ENCODE results near the gene SPAG16.

Gene SPAG16

GRCh38 chr2:213649176-213649575 is 364.9 kb downstream of the SPAG16 start (continued):
- no peak for TF ChIP-seq ZNF76 (tag by site-specific recombination; IDR thresholded peaks at IDR 0.05; ENCODE audit: borderline replicate concordance, low read depth)
- TF ChIP-seq ZNF514 (tag by site-specific recombination; IDR thresholded peaks at IDR 0.05) = no peak
- TF ChIP-seq ZNF707 (tag by site-specific recombination; IDR thresholded peaks at IDR 0.05) = no peak
- TF ChIP-seq, protein P1, sequence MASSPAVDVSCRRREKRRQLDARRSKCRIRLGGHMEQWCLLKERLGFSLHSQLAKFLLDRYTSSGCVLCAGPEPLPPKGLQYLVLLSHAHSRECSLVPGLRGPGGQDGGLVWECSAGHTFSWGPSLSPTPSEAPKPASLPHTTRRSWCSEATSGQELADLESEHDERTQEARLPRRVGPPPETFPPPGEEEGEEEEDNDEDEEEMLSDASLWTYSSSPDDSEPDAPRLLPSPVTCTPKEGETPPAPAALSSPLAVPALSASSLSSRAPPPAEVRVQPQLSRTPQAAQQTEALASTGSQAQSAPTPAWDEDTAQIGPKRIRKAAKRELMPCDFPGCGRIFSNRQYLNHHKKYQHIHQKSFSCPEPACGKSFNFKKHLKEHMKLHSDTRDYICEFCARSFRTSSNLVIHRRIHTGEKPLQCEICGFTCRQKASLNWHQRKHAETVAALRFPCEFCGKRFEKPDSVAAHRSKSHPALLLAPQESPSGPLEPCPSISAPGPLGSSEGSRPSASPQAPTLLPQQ (tag by site-specific recombination; IDR thresholded peaks at IDR 0.05) = no peak
- TF ChIP-seq ZNF404 (tag by site-specific recombination; IDR thresholded peaks at IDR 0.05) = no peak
- TF ChIP-seq ZNF184 (tag by site-specific recombination; IDR thresholded peaks at IDR 0.05) = no peak
- TF ChIP-seq ZNF174 (tag by site-specific recombination; IDR thresholded peaks at IDR 0.05) = no peak
- TF ChIP-seq GLIS1 (tag by site-specific recombination; IDR thresholded peaks at IDR 0.05) = no peak
- TF ChIP-seq ZFP69B (tag by site-specific recombination; IDR thresholded peaks at IDR 0.05) = no peak
- TF ChIP-seq ZNF16 (tag by site-specific recombination; IDR thresholded peaks at IDR 0.05; ENCODE audit: low read depth) = no peak
- no peak for TF ChIP-seq OSR2 (tag by site-specific recombination; IDR thresholded peaks at IDR 0.05)

DNA sequence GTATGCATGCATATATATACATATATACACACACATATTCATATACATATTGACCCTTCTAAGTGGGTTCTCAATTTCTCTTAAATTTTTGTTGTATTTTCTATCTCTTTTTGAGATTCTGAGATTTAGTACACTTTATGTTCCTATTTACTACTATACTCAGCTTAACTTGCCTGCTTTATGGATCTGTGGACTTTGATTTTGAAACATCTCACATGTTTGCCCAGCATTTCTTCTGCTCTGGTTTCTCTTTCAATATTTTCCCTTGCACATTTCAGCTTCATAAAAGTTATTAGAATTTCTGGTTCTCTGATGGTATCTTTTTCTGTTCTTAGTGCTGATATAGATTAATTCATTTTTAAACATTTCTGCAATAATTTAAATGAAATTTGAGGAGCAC is 380.6 kb downstream of the SPAG16 start:
- H3K9me3 ChIP-seq (ENCODE audit: control insufficient read depth, insufficient read depth, low read depth, low read length) = no peaks in the 10 kb centered on the region
- H3K4me3 ChIP-seq (ENCODE audit: low read depth, low read length) = no peak overlapping the region
- no peaks in the 10 kb centered on the region for H3K36me3 ChIP-seq (ENCODE audit: control insufficient read depth in 2 of 2, insufficient read depth in 1 of 2, low read length in 2 of 2)
- H3K27ac ChIP-seq (ENCODE audit: extremely low read depth, low read depth, low read length) = no peak overlapping the region
- CTCF ChIA-PET = no interaction called here
- TF ChIP-seq ZNF548 (tag by site-specific recombination; IDR thresholded peaks at IDR 0.05) (no peak), ZNF133 (tag by site-specific recombination; IDR thresholded peaks at IDR 0.05) (no peak), ZNF843 (tag by site-specific recombination; IDR thresholded peaks at IDR 0.05) (no peak), ZBTB7A (tag by site-specific recombination; IDR thresholded peaks at IDR 0.05; ENCODE audit: low read depth) (no peak), ZNF132 (tag by site-specific recombination; IDR thresholded peaks at IDR 0.05; ENCODE audit: borderline replicate concordance) (no peak), ZNF16 (tag by site-specific recombination; IDR thresholded peaks at IDR 0.05; ENCODE audit: low read depth) (no peak), ZNF155 (tag by site-specific recombination; IDR thresholded peaks at IDR 0.05) (no peak)
- TF ChIP-seq, protein P2, sequence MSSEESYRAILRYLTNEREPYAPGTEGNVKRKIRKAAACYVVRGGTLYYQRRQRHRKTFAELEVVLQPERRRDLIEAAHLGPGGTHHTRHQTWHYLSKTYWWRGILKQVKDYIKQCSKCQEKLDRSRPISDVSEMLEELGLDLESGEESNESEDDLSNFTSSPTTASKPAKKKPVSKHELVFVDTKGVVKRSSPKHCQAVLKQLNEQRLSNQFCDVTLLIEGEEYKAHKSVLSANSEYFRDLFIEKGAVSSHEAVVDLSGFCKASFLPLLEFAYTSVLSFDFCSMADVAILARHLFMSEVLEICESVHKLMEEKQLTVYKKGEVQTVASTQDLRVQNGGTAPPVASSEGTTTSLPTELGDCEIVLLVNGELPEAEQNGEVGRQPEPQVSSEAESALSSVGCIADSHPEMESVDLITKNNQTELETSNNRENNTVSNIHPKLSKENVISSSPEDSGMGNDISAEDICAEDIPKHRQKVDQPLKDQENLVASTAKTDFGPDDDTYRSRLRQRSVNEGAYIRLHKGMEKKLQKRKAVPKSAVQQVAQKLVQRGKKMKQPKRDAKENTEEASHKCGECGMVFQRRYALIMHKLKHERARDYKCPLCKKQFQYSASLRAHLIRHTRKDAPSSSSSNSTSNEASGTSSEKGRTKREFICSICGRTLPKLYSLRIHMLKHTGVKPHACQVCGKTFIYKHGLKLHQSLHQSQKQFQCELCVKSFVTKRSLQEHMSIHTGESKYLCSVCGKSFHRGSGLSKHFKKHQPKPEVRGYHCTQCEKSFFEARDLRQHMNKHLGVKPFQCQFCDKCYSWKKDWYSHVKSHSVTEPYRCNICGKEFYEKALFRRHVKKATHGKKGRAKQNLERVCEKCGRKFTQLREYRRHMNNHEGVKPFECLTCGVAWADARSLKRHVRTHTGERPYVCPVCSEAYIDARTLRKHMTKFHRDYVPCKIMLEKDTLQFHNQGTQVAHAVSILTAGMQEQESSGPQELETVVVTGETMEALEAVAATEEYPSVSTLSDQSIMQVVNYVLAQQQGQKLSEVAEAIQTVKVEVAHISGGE (tag by site-specific recombination; conservative IDR thresholded peaks at IDR 0.05; ENCODE audit: low read depth) = no peak
- no peaks in the 10 kb centered on the region for H3K4me1 ChIP-seq (ENCODE audit: control insufficient read depth, insufficient read depth, low read length)
- POLR2A ChIA-PET = no interaction called here

GRCh38 chr2:213669657-213670056 is 385.4 kb downstream of the SPAG16 start:
- Histone ChIP-seq H3K36me3 (ENCODE audit: control insufficient read depth in 2 of 2, insufficient read depth in 1 of 2, low read length in 2 of 2) (no peaks in the 10 kb centered on the region), H3K9me3 (ENCODE audit: control insufficient read depth, insufficient read depth, low read depth, low read length) (no peaks in the 10 kb centered on the region), H3K4me1 (ENCODE audit: control insufficient read depth, insufficient read depth, low read length) (no peaks in the 10 kb centered on the region), H3K4me3 (ENCODE audit: low read depth, low read length) (no peak overlapping the region), H3K27ac (ENCODE audit: extremely low read depth, low read depth, low read length) (no peak overlapping the region)
- POLR2A ChIA-PET = no interaction called here
- TF ChIP-seq ZNF354C (tag by site-specific recombination; IDR thresholded peaks at IDR 0.05; ENCODE audit: borderline replicate concordance, low read depth) = no peak
- TF ChIP-seq ZNF580 (tag by site-specific recombination; IDR thresholded peaks at IDR 0.05) = no peak
- TF ChIP-seq ZNF155 (tag by site-specific recombination; IDR thresholded peaks at IDR 0.05) = no peak
- no peak for TF ChIP-seq ZNF530 (tag by site-specific recombination; IDR thresholded peaks at IDR 0.05; ENCODE audit: low read depth)
- no peak for TF ChIP-seq ZNF660 (tag by site-specific recombination; IDR thresholded peaks at IDR 0.05)
- TF ChIP-seq ZNF112 (tag by site-specific recombination; IDR thresholded peaks at IDR 0.05) = no peak
- TF ChIP-seq ZNF830 (tag by site-specific recombination; IDR thresholded peaks at IDR 0.05; ENCODE audit: low read depth) = no peak
- CTCF ChIA-PET = interaction anchor here (0.7 kb wide), 1 partner anchor 22 kb away, joined by 4 read pairs; no protein-coding TSS in a partner anchor
